ENCODE data around the gene PLEKHG4B.
"Not testable (repeated sequence)": the region's sequence is repeated elsewhere in the genome, so short reads cannot be mapped to it uniquely, and the experiment has no call there.

PLEKHG4B gene

DNA sequence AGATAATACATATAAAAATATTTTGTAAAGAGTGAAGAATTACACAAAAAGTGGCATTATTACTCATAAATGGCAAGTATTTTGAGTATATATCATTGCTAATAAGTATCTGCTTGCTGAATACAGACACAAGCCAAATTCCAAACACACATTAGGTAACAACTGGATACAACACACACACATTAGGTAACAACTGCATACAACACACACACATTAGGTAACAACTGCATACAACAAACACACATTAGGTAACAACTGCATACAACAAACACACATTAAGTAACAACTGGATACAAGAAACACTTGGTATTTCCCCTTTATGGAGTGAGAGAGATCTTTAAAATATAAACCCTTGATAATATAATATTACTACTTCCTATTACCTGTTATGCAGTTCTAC lies 112.5 kb downstream of the PLEKHG4B start:
- DNase-seq: no peak

DNA sequence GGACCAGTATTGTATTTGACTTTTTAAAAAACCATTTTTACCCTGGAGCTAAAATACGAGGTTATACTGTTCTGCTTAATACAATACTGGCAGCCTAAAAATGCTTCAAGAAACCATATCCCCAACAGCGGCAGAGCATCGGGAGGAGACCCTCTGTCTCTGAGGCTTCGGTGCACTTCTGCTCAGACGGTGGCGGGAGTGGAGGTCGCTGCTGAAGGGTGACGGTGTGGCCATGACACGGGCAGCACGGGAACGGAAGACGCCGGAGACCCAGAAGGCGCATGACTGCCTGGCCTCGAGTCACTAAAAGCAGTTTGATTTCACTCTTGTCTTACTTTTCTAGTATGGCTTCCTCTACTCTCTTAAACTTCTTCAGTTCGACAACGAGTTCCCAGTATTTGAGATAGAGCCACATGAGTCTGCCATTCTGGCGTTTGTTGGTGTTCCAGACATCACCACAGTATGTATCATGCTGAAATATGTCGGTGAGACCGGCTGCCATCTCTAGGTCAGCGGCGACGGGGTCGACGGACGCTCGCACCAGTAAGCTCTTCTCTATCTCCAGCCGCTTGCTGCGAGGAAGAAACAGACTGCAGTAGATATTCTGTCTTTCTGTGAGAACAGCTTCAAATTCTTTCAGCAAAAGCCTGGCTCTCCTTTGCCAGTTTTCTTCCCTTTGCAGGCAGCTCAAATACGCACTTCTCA lies 113.2 kb downstream of the PLEKHG4B start:
- no peak for DNase-seq

DNA sequence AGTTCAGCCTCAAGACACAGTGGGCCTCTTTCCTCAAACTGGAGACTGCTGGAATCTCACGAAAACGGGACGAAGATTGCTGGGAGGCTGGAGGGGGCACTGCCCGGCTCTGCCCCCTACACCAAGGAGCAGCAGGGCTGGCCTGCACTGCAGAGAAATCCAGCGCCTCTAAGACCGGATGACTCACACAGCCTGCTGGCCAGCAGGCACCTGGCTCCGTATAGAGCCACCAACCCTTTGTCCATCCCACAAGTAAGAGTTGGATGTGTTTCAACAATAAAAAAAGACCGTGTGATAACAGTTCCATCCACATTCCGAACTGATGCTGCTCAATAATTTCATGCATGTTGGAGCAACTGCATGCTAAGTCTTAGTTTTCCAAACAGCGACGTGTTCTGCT lies 114.4 kb downstream of the PLEKHG4B start:
- no peak for DNase-seq

DNA sequence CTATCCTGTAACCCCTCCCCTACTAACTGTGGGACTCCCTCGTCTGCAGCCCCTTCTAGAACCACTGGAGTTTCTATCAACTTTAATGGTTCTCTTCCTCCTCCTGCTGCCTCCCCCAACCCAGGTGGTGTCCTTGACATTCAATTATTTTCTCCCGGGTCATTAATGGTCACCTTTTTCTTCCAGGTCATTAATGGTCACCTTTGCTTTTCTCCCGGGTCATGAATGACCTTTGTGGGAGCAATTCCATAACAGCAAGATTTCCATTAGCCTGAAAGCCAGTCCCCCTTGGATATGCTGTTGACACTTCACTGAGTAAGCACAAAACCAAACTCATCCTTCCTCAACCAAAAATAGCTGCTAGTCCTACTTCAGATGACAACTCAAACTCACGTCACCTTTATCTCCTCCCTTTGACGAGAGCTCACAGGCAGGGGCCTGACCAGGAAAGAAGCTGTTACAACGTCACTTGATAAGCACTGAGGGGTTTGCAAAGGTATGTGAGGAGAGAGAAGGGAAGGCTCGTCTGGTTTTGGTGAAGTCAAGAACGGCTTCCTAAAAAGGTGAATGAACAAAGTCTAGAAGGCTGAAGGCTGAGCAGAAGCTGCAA lies 115.1 kb downstream of the PLEKHG4B start:
- DNase-seq: no peak

DNA sequence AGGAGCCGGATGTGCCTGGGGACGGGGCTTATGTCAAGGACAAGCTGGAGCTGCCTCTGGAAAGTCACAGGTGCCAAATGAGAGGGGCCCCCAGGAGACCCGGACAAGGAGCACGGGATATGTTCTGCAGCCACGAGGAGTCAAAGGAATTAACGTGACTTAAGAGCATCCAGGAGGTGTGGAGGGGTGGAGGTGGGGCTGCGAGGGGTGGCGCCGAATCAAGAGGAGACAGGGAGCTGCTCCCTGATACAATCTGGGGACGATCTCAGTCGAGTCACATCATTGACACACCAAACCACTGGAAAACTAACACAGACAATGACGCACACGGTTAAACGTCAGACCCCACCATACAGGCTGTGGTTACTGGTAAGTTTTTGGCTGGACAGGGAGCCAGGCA lies 115.6 kb downstream of the PLEKHG4B start:
- no peak for DNase-seq

DNA sequence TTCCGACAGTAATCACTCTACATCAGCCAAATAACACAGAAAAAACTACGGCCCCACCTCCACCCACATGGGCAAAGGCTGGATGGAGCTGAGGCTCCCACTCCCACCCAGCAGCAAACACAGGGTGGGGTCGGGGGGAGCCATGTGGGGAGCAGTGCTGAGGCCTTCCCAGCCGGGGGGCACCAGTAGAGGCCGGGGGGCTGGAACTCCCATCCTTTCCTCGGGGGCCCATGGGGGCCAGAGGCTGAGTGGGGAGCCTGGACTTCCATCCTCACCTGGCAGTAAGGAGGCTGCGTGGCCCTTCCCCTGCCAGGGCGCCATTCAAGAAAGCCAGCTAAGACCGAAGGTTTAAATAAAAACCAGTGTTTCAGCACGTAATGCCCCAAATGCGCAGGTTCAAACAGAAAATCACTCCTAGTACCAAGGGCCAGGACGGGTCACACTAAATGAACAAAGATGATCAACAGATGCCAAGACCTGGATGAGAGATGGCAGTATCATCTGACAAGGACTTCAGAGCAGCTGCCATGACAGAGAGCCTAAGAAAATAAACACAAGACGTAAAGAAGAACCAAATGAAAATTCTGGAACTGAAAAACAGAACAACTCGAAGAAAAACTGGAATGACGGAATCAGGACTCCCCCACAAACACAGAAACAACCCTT lies 116.6 kb downstream of the PLEKHG4B start:
- no peak for DNase-seq

DNA sequence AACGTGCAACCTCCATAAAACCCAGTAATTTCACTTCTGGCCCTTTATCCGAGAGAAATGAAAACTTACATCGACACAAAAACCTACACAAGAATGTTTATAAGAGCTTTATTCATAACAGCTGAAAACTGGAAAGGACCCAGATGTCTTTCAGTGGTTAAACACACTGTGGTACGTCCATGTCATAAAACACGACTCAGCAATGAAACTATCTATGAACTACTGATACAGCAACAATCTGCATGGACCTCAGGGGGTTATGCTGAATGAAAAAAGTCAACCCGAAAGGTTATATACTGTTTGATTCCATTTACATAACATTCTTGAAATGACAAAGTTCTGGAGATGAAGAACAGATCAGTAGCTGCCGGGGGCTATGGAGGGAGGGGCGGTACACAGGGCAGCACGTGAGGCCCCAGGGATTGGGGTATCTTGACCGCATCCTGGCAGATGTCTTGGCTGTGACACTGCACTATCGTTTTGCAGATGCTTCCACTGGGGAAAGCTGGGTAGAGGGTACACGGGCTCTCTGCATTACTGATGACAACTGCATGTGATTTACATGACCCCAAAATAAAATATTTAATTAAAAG lies 121.9 kb downstream of the PLEKHG4B start:
- peak; percentile 17 for DNase-seq

DNA sequence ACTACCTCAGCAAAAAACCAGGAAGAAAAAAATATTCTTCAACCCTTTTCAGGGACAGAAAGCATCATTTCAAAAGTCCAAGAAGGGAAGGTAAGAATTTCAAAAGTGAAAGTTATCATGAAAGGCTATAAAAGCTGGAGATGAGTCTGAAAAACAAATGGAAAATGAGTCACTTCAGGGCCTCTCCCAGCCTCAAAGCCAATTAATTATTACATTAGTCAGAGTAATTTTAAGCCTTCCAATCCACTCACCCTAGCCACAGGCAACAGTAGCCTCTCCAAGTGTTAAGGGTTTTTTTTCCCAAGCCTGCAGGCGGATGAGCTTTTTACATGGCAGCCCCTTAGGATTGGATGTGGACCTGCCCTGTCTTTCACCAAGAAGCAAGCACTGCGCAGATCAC lies 123.3 kb downstream of the PLEKHG4B start:
- peak; percentile 26 for DNase-seq

DNA sequence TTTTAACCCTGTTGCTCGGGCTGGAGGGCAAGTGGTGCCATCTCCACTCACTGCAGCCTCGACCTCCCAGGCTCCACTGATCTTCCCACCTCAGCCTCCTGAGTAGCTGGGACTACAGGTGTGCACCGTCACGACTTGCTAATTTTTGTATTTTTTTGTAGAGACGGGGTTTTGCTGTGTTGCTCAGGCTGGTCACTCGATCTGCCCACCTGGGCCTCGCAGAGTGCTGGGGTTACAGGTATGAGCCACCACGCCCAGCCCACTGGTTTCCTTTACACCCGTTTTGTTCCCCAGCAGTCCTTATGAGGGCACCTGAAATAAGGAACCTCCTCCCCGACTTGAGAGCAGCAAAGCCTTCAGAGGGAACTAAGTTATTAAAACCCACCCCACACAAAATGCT lies 124.1 kb downstream of the PLEKHG4B start:
- not testable (repeated sequence) for DNase-seq

DNA sequence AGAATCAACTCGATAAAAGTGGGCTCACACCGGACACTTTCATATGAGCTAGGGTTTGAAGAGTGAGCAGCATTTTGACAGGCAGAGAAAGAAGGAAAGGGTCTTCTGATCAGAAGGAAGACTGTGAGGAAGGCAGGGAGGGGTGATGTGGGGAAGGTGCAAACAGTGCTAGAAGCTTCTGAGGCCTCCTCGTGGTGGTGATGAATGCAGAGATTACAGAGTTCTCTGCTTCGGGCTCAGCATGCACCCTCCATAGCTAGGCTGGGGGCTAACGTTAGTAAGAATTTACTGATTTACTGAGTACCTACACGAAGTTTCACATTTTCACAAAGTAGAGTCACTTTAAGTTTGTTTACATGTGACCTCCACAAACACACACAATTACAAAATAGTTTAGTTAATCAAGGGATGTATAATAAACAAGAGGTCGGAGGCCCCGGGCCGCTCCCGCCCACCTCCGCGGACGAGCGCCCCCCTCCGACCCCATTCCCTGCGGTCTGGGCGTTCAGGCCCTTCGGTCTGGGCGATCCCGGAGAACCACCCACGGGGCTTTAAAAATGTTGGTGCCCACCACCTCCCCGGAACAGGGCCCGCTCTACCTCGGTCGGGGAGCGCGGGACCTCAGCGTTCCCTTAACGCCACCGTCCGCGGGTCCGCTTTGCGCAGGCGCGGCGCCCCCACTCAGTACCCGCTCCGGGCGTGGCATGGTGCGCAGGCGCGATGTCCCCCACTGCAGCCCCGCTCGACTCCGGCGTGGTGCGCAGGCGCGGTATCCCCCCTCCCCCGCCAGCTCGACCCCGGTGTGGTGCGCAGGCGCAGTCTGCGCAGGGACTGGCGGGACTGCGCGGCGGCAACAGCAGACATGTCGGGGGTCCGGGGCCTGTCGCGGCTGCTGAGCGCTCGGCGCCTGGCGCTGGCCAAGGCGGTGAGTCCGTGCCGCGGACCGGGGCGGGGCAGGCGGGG lies 125.8 kb downstream of the PLEKHG4B start, which contains the start of the genes CCDC127 and SDHA:
CCDC127 (minus strand) TSS at position 660 of the 963 bp plus-strand sequence. CDS start 1,304 bp downstream, outside the sequence.
SDHA (plus strand) TSS at position 827 of the 963 bp plus-strand sequence; CDS start at position 863, 36 bp downstream.
- peak; percentile 98 for DNase-seq

DNA sequence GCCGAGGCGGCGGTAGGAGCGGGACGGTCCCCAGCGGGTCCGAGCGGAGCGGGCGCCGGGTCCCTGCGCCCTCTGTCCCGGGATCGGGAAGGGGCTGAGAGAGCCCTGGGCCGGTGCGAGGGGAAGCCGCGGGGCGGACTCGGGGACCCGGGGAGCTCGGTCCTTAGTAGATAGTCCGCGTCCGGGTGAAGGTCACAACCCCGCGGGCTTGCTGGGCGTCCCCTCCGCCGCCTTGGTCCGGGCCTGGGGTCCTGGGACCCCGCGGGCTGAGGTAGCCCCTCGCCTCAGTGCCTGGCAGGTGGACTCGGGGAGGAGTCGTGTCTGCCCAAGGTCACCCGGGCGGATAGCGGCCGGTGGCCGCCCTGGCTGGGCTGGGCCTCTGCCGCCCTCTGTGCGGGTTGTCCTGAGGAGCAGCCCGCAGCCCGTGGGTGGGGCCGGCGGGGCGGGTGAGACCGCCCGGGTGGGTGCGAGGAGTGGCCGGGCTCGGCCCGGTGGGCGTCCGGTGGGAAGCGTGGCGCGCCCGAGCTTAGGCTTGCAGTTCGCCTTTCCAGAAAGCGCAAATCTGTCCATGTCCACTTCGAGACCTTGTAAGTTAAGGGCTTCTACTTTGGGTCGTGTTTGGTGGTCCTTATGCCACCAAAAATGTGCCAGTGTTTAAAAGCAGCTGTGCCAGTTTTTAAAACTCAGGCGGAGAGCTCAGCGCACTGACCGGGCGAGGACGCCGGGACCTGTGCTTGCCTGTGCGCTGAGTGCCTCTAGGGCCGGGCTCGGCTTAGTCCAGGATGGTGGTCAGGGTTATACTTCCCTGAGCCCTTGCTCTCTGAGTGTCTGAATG lies 126.7 kb downstream of the PLEKHG4B start:
- peak; percentile 15 for DNase-seq

DNA sequence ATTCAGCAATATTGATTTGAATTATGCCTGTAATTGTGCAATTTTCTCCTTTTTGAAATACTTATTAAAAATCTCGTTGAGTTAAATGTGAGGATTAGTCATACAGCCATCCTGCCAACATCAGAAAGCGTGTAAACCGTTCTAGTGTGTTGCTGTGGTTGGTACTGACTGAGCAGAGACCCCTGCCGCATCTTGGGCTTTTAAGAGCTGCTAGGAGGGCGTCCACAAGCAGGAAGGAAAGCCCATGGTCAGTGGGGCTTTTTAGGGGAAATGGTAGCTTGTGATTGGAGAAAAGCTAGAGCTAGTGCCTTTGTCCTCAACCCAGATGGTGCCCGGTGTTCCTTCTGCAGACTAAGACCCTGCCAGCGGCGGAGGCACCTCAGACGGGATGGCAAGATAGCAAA lies 127.5 kb downstream of the PLEKHG4B start:
- DNase-seq: peak; percentile 44

DNA sequence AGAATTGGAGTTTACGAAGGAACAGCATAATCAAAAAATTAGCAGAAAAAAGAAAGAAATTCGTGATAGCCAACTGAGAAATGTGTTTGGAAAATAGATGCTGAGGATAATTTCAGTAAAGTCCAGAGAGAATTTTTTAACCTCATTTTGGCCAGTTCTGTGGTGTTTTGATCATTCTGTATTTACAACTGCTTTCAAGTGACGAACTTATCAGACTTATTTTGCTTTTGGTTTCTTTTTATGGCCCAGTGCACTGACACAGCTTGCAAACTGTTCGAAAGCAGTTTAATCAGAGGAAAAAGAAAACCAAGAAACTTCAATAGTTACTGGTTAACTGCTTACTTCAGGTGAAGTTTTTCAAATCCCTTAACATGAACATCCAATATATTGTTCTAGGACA lies 128.0 kb downstream of the PLEKHG4B start:
- peak; percentile 36 for DNase-seq

DNA sequence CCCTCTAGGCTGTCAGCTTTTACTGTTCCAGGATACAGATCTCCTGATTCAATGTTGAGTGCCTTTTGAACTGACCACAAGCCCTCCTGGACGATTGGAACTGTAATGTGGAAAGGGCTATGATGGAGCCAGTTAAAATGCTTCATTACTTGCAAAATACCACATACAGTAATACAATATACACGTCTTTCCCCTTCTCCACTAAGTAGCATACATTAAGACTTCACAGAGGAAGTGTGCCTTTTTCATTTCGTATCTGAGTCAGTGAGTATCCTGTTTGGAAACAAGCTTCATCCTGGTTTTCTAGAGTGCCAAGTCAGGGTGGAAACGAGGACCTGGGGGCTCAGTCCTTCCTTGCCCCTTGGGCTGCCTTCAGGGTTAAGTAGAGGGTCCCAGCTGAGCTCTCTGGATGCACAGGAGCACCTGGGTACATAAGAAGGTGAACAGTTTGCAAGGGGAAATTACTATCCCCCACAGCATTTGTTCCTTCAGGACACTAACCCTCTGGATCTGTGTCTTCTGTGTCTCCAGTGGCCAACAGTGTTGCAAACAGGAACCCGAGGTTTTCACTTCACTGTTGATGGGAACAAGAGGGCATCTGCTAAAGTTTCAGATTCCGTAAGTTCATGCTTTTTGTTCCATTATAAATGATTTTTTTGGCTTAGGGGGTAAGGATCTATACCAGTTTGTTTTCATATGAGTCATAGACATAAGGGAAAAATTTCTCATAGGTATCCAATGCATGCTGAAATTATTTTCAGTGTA lies 131.2 kb downstream of the PLEKHG4B start:
- DNase-seq: not testable (repeated sequence)

DNA sequence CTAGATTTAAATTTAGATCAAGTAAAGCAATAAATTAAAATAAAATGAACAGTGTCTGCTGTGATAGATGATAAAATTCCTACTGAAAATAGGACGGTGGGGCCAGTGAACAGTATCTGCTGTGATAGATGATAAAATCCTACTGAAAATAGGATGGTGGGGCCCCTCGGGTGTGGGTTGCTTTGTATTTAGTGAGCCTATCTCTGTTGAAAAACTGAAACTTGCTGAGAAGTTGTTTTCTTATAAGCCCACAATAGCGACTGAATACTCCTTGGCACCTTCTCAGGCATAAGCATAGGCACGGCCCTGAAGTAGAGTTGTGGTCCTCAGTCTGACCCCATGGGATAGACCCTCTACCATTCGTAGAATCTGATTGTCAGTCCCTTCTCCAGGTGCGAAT lies 131.8 kb downstream of the PLEKHG4B start:
- no peak for DNase-seq

DNA sequence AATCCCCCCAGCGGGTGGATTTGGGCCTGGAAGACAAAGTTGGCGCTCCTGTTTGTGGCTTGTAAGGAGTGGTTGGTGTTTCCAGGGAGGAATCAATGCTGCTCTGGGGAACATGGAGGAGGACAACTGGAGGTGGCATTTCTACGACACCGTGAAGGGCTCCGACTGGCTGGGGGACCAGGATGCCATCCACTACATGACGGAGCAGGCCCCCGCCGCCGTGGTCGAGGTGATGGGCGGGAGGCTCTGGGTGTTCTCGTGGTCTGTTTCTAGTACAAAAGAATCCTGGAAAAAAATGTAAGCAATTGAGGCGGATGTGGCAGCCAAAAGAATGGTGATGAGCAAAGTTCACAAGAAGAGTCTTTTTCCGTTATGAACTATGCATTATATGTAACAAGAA lies 133.4 kb downstream of the PLEKHG4B start:
- no peak for DNase-seq

DNA sequence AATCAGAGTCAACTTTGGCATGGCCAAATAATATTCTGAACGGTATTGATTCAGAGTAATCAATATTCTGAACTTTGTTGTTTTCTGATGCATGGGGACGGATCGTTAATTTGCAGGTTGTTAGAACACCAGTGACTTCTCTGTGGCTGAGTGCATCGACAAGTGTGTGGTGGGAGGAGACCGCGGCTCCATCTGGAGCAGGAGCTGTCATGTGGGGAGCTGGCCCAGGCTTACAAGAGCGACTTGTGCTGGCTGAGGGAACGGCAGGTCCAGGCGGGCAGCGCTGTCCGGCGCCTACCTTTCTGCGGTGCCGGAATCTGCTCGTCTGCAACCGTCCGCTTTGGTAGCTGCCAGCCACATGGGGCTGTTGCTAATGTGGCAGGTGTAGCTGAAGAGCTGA lies 135.4 kb downstream of the PLEKHG4B start:
- DNase-seq: not testable (repeated sequence)

DNA sequence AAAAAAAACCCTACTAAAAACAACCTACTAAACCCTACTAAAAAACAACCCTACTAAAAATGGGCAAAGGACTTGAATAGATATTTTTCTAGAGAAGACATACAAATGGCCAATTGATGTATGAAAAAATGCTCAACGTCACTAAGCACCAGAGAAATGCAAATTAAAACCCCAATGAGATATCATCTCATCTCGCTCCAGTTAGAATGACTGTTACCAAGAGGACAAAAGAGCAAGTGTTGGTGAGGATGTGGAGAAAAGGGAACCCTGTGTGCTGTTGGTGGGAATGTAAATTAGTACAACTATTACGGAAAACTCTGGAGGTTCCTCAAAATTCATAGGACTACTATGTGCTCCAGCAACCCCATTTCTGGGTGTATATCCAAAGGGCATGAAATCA lies 136.9 kb downstream of the PLEKHG4B start:
- DNase-seq: no peak

DNA sequence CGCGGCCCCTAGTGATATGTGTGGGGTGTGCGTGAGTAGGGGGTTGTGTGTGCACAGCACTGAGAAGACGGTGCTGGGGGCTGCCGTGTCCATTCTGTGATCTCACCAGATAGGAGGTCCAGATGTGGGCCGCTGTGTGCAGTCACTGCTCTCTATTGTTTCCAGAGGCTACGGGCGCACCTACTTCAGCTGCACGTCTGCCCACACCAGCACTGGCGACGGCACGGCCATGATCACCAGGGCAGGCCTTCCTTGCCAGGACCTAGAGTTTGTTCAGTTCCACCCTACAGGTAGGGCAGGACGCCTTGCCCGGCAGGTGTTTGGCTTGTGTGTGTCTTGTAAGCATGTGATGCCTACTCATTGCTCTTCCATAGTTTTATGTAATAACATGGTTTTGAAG lies 138.7 kb downstream of the PLEKHG4B start:
- no peak for DNase-seq

DNA sequence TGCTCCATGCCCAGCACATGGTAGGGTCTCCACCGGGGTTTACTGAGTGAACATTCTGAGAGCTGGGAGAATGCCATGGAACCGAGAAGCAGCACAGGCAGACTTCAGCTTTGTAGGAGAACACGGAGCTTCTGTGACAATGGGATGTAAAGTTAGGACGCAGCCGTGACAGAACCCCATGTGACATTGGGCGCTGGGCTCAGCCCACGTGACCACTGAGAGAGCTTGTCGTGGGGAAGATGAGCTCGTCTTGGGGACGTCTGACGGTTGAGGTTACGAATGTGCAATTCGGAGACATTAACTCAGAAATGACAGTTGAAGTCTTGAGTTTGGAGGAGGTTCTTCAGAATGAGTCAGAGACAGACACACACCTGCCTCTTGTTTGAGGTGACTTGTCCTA lies 139.7 kb downstream of the PLEKHG4B start:
- peak; percentile 19 for DNase-seq

DNA sequence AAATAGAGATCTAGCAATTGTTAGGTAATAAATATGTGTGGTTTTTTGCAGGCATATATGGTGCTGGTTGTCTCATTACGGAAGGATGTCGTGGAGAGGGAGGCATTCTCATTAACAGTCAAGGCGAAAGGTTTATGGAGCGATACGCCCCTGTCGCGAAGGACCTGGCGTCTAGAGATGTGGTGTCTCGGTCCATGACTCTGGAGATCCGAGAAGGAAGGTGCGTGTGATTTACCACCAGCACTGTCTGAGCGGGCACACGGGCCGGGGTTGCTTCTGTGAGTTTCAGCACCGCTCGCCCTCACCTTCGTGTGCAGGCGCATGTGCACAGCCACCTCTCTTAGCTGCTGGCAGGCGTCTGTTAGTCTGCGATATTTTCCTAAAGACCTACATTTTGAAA lies 141.5 kb downstream of the PLEKHG4B start:
- not testable (repeated sequence) for DNase-seq

Data from activated CD4-positive, alpha-beta T cell treated with anti-CD3 and anti-CD28 coated beads, Interleukin-2, Interleukin-6, amounts not matched to agents 100 ng/mL and 50 ng/mL, durations not matched to agents 16 hours and 8 hours (primary cell).